ENCODE measurements around the gene LITAFD. TPM values are rescaled to one million over a fixed set of nuclear protein-coding genes. Genes with fewer than 3 reads are reported as not detected.

LITAFD gene
- total and polyA plus RNA-seq, 9 of the 15 experiments (the other 6 are each of a cell fraction or from before 2014, with no cell fraction given) = not detected

GRCh38 chr16:8866118-8866883, 15.8 kb upstream of the LITAFD start (continued):
- TF ChIP-seq MNT (conservative IDR thresholded peaks at IDR 0.05) (peak; percentile 81 to 91), CBX2 (IDR thresholded peaks at IDR 0.05; ENCODE audit: insufficient read depth, low read length, poor library complexity, severe bottlenecking) (no peak), SP1 (CRISPR knock-in tag; IDR thresholded peaks at IDR 0.05) (no peak), SIN3A (IDR thresholded peaks at IDR 0.05; ENCODE audit: borderline replicate concordance in 2 of 2, control insufficient read depth in 1 of 2, low read depth in 2 of 2, low read length in 2 of 2) (peak; percentile 54 to 64; a peak in 1 of 4 replicates), E2F5 (CRISPR knock-in tag; IDR thresholded peaks at IDR 0.05) (no peak), RBM17 (IDR thresholded peaks at IDR 0.05; ENCODE audit: borderline replicate concordance, low read depth, low read length) (no peak), HNRNPH1 (optimal IDR thresholded peaks at IDR 0.05; ENCODE audit: low read depth, low read length) (no peak), SAP30 (IDR thresholded peaks at IDR 0.05; ENCODE audit: borderline replicate concordance, insufficient read depth, low read depth, low read length, poor library complexity, severe bottlenecking) (peak; percentile 48), CBX8 (IDR thresholded peaks at IDR 0.05; ENCODE audit: borderline replicate concordance, extremely low read depth, low read depth, low read length, poor library complexity, severe bottlenecking) (no peak), TAL1 (IDR thresholded peaks at IDR 0.05) (no peak), MEF2A (IDR thresholded peaks at IDR 0.05; ENCODE audit: control insufficient read depth, low read depth, low read length) (no peak), CBFA2T3 (IDR thresholded peaks at IDR 0.05) (no peak), ARHGAP35 (IDR thresholded peaks at IDR 0.05; ENCODE audit: partially characterized antibody) (no peak), BDP1 (IDR thresholded peaks at IDR 0.05; ENCODE audit: insufficient read depth, insufficient read length) (no peak), RBM25 (IDR thresholded peaks at IDR 0.05; ENCODE audit: low read depth, low read length, severe bottlenecking) (no peak), ZNF124 (CRISPR knock-in tag; IDR thresholded peaks at IDR 0.05) (no peak), SRSF3 (IDR thresholded peaks at IDR 0.05; ENCODE audit: insufficient read depth, low read length) (no peak), SUPT5H (IDR thresholded peaks at IDR 0.05) (no peak), ZNF184 (CRISPR knock-in tag; IDR thresholded peaks at IDR 0.05) (no peak), FOXP1 (CRISPR knock-in tag; IDR thresholded peaks at IDR 0.05) (no peak), ELF4 (CRISPR knock-in tag; IDR thresholded peaks at IDR 0.05) (no peak), ZNF766 (CRISPR knock-in tag; conservative IDR thresholded peaks at IDR 0.05) (no peak), ZNF449 (CRISPR knock-in tag; IDR thresholded peaks at IDR 0.05) (peak; percentile 53; the same call in 1 of the 2 replicates)
